HG02571 (cell line): ENCODE measurements around the gene PDE4DIP.
"Not testable (repeated sequence)": the region's sequence is repeated elsewhere in the genome, so short reads cannot be mapped to it uniquely, and the experiment has no call there.

Experiments used
- ATAC-seq: cut with Tn5 transposase; IDR thresholded peaks from one replicate; pipeline ENCODE4 v1.9.1; 2021; ENCODE audit warnings: mild to moderate bottlenecking, moderate library complexity; ENCODE audit not compliant: unreplicated experiment

PDE4DIP gene

GRCh38 chr1:148916222-148916621 lies 72.0 kb downstream of the PDE4DIP start:
- not testable (repeated sequence) for ATAC-seq

GRCh38 chr1:148916695-148917348 lies 72.6 kb downstream of the PDE4DIP start:
- not testable (repeated sequence) for ATAC-seq

- not testable (repeated sequence) for ATAC-seq
Measured at GRCh38 chr1:148918836-148919447, 74.7 kb downstream of the PDE4DIP start.

- ATAC-seq = not testable (repeated sequence)
Measured at GRCh38 chr1:148921047-148921446, 76.8 kb downstream of the PDE4DIP start.

- not testable (repeated sequence) for ATAC-seq
Measured at GRCh38 chr1:148923798-148924197, 79.6 kb downstream of the PDE4DIP start.

- ATAC-seq = not testable (repeated sequence)
Measured at GRCh38 chr1:148927645-148928044, 83.4 kb downstream of the PDE4DIP start.

GRCh38 chr1:148929253-148929652 lies 85.0 kb downstream of the PDE4DIP start:
- not testable (repeated sequence) for ATAC-seq

- not testable (repeated sequence) for ATAC-seq
Measured at GRCh38 chr1:148935381-148936002, 91.3 kb downstream of the PDE4DIP start.

GRCh38 chr1:148942906-148943305 lies 98.7 kb downstream of the PDE4DIP start:
- not testable (repeated sequence) for ATAC-seq

- ATAC-seq = not testable (repeated sequence)
Measured at GRCh38 chr1:148945130-148945529, 100.9 kb downstream of the PDE4DIP start.

GRCh38 chr1:148948768-148949167 lies 104.5 kb downstream of the PDE4DIP start:
- ATAC-seq = not testable (repeated sequence)

- peak; percentile 60 for ATAC-seq
Measured at GRCh38 chr1:148951336-148952227, 107.4 kb downstream of the PDE4DIP start.

- peak; percentile 81 for ATAC-seq
Measured at GRCh38 chr1:148952253-148952937, 108.2 kb downstream of the PDE4DIP start.

GRCh38 chr1:148952938-148953616 lies 108.8 kb downstream of the PDE4DIP start:
- peak; percentile 1 for ATAC-seq

- not testable (repeated sequence) for ATAC-seq
Measured at GRCh38 chr1:148953730-148954129, 109.5 kb downstream of the PDE4DIP start.

- not testable (repeated sequence) for ATAC-seq
Measured at GRCh38 chr1:148958343-148958742, 114.1 kb downstream of the PDE4DIP start.

GRCh38 chr1:148960212-148961000 lies 116.2 kb downstream of the PDE4DIP start:
- ATAC-seq = not testable (repeated sequence)

GRCh38 chr1:148962127-148962857 lies 118.1 kb downstream of the PDE4DIP start:
- ATAC-seq = not testable (repeated sequence)
